ENCODE measurements around the gene COL13A1.

COL13A1 gene

GRCh38 chr10:69801434-69802315, at the start of gene COL13A1:
COL13A1 (plus strand) TSS chr10:69801906; CDS start chr10:69802424, 518 bp downstream.
- DNase-seq (ENCODE audit: low read depth), result no peak

- DNase-seq (ENCODE audit: low read depth), result no peak
Measured at GRCh38 chr10:69752479-69752878, 49.2 kb upstream of the COL13A1 start.

GRCh38 chr10:69756279-69756678, 45.4 kb upstream of the COL13A1 start:
- DNase-seq (ENCODE audit: low read depth), result no peak

GRCh38 chr10:69757206-69757552, 44.5 kb upstream of the COL13A1 start:
- no peak for DNase-seq (ENCODE audit: low read depth)

- DNase-seq (ENCODE audit: low read depth), result no peak
Measured at GRCh38 chr10:69757553-69758309, 44.0 kb upstream of the COL13A1 start.

- no peak for DNase-seq (ENCODE audit: low read depth)
Measured at GRCh38 chr10:69758310-69758728, 43.4 kb upstream of the COL13A1 start.

GRCh38 chr10:69759641-69760040, 42.1 kb upstream of the COL13A1 start:
- no peak for DNase-seq (ENCODE audit: low read depth)

GRCh38 chr10:69760072-69760471, 41.6 kb upstream of the COL13A1 start:
- DNase-seq (ENCODE audit: low read depth), result no peak

- DNase-seq (ENCODE audit: low read depth), result no peak
Measured at GRCh38 chr10:69761320-69761719, 40.4 kb upstream of the COL13A1 start.

GRCh38 chr10:69766161-69766910, 35.4 kb upstream of the COL13A1 start:
- DNase-seq (ENCODE audit: low read depth), result no peak

GRCh38 chr10:69767793-69768192, 33.9 kb upstream of the COL13A1 start:
- no peak for DNase-seq (ENCODE audit: low read depth)

- no peak for DNase-seq (ENCODE audit: low read depth)
Measured at GRCh38 chr10:69768386-69768785, 33.3 kb upstream of the COL13A1 start.

- DNase-seq (ENCODE audit: low read depth), result no peak
Measured at GRCh38 chr10:69769395-69769992, 32.2 kb upstream of the COL13A1 start.

- DNase-seq (ENCODE audit: low read depth), result no peak
Measured at GRCh38 chr10:69772933-69773704, 28.6 kb upstream of the COL13A1 start.

- DNase-seq (ENCODE audit: low read depth), result no peak
Measured at GRCh38 chr10:69774596-69774995, 27.1 kb upstream of the COL13A1 start.

- no peak for DNase-seq (ENCODE audit: low read depth)
Measured at GRCh38 chr10:69780077-69780476, 21.6 kb upstream of the COL13A1 start.

- no peak for DNase-seq (ENCODE audit: low read depth)
Measured at GRCh38 chr10:69781576-69781975, 20.1 kb upstream of the COL13A1 start.

GRCh38 chr10:69783515-69783914, 18.2 kb upstream of the COL13A1 start:
- no peak for DNase-seq (ENCODE audit: low read depth)

- no peak for DNase-seq (ENCODE audit: low read depth)
Measured at GRCh38 chr10:69786791-69787190, 14.9 kb upstream of the COL13A1 start.

- DNase-seq (ENCODE audit: low read depth), result no peak
Measured at GRCh38 chr10:69787681-69788080, 14.0 kb upstream of the COL13A1 start.

GRCh38 chr10:69789164-69789576, 12.5 kb upstream of the COL13A1 start:
- DNase-seq (ENCODE audit: low read depth), result no peak
